H9 (cell line): ENCODE measurements around the gene DDX25. TPM values are rescaled to one million over a fixed set of nuclear protein-coding genes. Genes with fewer than 3 reads are reported as not detected.

Experiments used
- DNase-seq: peaks from one replicate; pipeline ENCODE4 v3.0.0-alpha.2; 2017
- H2AFZ ChIP-seq: one replicate; pipeline ENCODE4 v1.6.1; 2013; ENCODE audit warnings: mild to moderate bottlenecking, low read length, control low read depth, moderate library complexity
- H2AK5ac ChIP-seq: 2 replicates; pipeline ENCODE4 v1.6.1; 2013; ENCODE audit warnings: low read length, control low read depth, mixed read lengths; ENCODE audit not compliant: insufficient read length
- H2BK120ac ChIP-seq: one replicate; pipeline ENCODE4 v1.6.1; 2013; ENCODE audit warnings: low read depth, mild to moderate bottlenecking, low read length, control low read depth, inconsistent platforms; ENCODE audit not compliant: poor library complexity, severe bottlenecking
- H2BK12ac ChIP-seq: 2 replicates; pipeline ENCODE4 v1.6.1; 2013; ENCODE audit warnings: low read length, control low read depth, mixed read lengths, low read depth; ENCODE audit not compliant: insufficient read length
- H2BK15ac ChIP-seq: 2 replicates; pipeline ENCODE4 v1.6.1; 2013; ENCODE audit warnings: low read depth, low read length, control low read depth
- H2BK20ac ChIP-seq: one replicate; pipeline ENCODE4 v1.6.1; 2013; ENCODE audit warnings: low read depth, mild to moderate bottlenecking, low read length, control low read depth, inconsistent platforms; ENCODE audit not compliant: poor library complexity, severe bottlenecking
- H2BK5ac ChIP-seq: 2 replicates; pipeline ENCODE4 v1.6.1; 2013; ENCODE audit warnings: low read length, control low read depth, mixed read lengths; ENCODE audit not compliant: insufficient read length
- H3K14ac ChIP-seq: 2 replicates; pipeline ENCODE4 v1.6.1; 2013; ENCODE audit warnings: low read length, control low read depth; ENCODE audit not compliant: insufficient read depth
- H3K18ac ChIP-seq: 2 replicates; pipeline ENCODE4 v1.6.1; 2013; ENCODE audit warnings: low read depth, mild to moderate bottlenecking, mixed read lengths, low read length, control low read depth; ENCODE audit not compliant: insufficient read length
- H3K23ac ChIP-seq: 2 replicates; pipeline ENCODE4 v1.6.1; 2013; ENCODE audit warnings: low read length, control low read depth, mixed read lengths, low read depth; ENCODE audit not compliant: insufficient read length
- H3K23me2 ChIP-seq: 2 replicates; pipeline ENCODE4 v1.6.1; 2013; ENCODE audit warnings: low read depth, mild to moderate bottlenecking, mixed read lengths, low read length, control low read depth; ENCODE audit not compliant: insufficient read length, poor library complexity, severe bottlenecking
- H3K27ac ChIP-seq: 2 replicates; pipeline ENCODE4 v1.5.1; 2013; ENCODE audit warnings: low read length, control low read depth, mixed read lengths, low read depth; ENCODE audit not compliant: insufficient read length
- H3K27me3 ChIP-seq: 2 replicates; pipeline ENCODE4 v1.6.1; 2013; ENCODE audit warnings: low read length, control low read depth, inconsistent platforms; ENCODE audit not compliant: insufficient read depth
- H3K4ac ChIP-seq: 2 replicates; pipeline ENCODE4 v1.6.1; 2013; ENCODE audit warnings: low read depth, mild to moderate bottlenecking, control low read depth, inconsistent platforms, low read length, moderate library complexity
- H3K4me1 ChIP-seq: 2 replicates; pipeline ENCODE4 v1.6.1; 2013; ENCODE audit warnings: low read length, control low read depth, inconsistent platforms; ENCODE audit not compliant: insufficient read depth
- H3K4me2 ChIP-seq: 2 replicates; pipeline ENCODE4 v1.6.1; 2013; ENCODE audit warnings: low read length, control low read depth, mixed read lengths; ENCODE audit not compliant: insufficient read length, insufficient read depth
- H3K56ac ChIP-seq: 2 replicates; pipeline ENCODE4 v1.6.1; 2013; ENCODE audit warnings: low read depth, mild to moderate bottlenecking, mixed read lengths, low read length, control low read depth; ENCODE audit not compliant: insufficient read length
- H3K79me1 ChIP-seq: 2 replicates; pipeline ENCODE4 v1.6.1; 2013; ENCODE audit warnings: low read depth, mild to moderate bottlenecking, moderate library complexity, low read length, control low read depth, inconsistent platforms; ENCODE audit not compliant: insufficient read depth, poor library complexity, severe bottlenecking
- H3K79me2 ChIP-seq: 2 replicates; pipeline ENCODE4 v1.6.1; 2013; ENCODE audit warnings: low read length, control low read depth, inconsistent platforms; ENCODE audit not compliant: insufficient read depth
- H3K9ac ChIP-seq: 2 replicates; pipeline ENCODE4 v1.6.1; 2013; ENCODE audit warnings: low read length, control low read depth, mixed read lengths; ENCODE audit not compliant: insufficient read length; ENCODE audit errors: extremely low read depth
- H3K9me3 ChIP-seq: one replicate; pipeline ENCODE4 v1.6.1; 2013; ENCODE audit warnings: low read depth, low read length, inconsistent platforms; ENCODE audit not compliant: control insufficient read depth
- H3T11ph ChIP-seq: one replicate; pipeline ENCODE4 v1.6.1; 2013; ENCODE audit warnings: mild to moderate bottlenecking, low read length, control low read depth, inconsistent platforms
- H4K20me1 ChIP-seq: one replicate; pipeline ENCODE4 v1.6.1; 2013; ENCODE audit not compliant: control insufficient read depth, insufficient read length, insufficient read depth
- H4K5ac ChIP-seq: 2 replicates; pipeline ENCODE4 v1.6.1; 2013; ENCODE audit warnings: low read depth, mild to moderate bottlenecking, mixed read lengths, low read length, control low read depth; ENCODE audit not compliant: insufficient read length
- H4K8ac ChIP-seq: replicated peaks from 2 replicates; pipeline ENCODE4 v1.6.1; 2013; ENCODE audit warnings: low read length, control low read depth, mixed read lengths, low read depth; ENCODE audit not compliant: insufficient read length
- H4K91ac ChIP-seq: 2 replicates; pipeline ENCODE4 v1.6.1; 2013; ENCODE audit warnings: low read depth, mild to moderate bottlenecking, moderate library complexity, mixed read lengths, low read length, control low read depth; ENCODE audit not compliant: insufficient read length
- H3K27ac Mint-ChIP-seq, 3 experiments: 2 replicates in 2 of 3; 3 replicates in 1 of 3; pipeline ENCODE4 v1.8.0; 2020 to 2021; ENCODE audit warnings: mixed read lengths in 3 of 3, mild to moderate bottlenecking in 1 of 3, moderate library complexity in 1 of 3
- H3K27me3 Mint-ChIP-seq: 2 replicates; pipeline ENCODE4 v1.8.0; 2021; ENCODE audit warnings: low read depth, mild to moderate bottlenecking, moderate library complexity, mixed read lengths
- H3K36me3 Mint-ChIP-seq, 3 experiments: 2 replicates in 2 of 3; 3 replicates in 1 of 3; pipeline ENCODE4 v1.8.0; 2020 to 2021; ENCODE audit warnings: low read depth in 3 of 3, mixed read lengths in 3 of 3; ENCODE audit not compliant: insufficient read depth in 1 of 3
- H3K4me1 Mint-ChIP-seq, 2 experiments: 2 replicates each; pipeline ENCODE4 v1.8.0; 2020; ENCODE audit warnings: mixed read lengths in 2 of 2
- H3K4me3 Mint-ChIP-seq, 2 experiments: 2 replicates in 1 of 2; 3 replicates in 1 of 2; pipeline ENCODE4 v1.8.0; 2020 to 2021; ENCODE audit warnings: mild to moderate bottlenecking in 2 of 2, mixed read lengths in 2 of 2, moderate library complexity in 1 of 2
- H3K9me3 Mint-ChIP-seq, 2 experiments: 2 replicates in 1 of 2; 3 replicates in 1 of 2; pipeline ENCODE4 v1.8.0; 2020; ENCODE audit warnings: mild to moderate bottlenecking in 2 of 2, mixed read lengths in 2 of 2, moderate library complexity in 1 of 2
- CTCF ChIP-seq: fragments of 200-600 bp; sonication (generic); conservative IDR thresholded peaks from 3 replicates; pipeline ENCODE4 v1.8.0; 2021; ENCODE audit warnings: antibody characterized with exemption, mild to moderate bottlenecking
- WGBS: extraction: QIAGEN DNeasy Blood & Tissue Kit; methylation state at CpG from one replicate; pipeline ENCODE4 v1.1.7; 2013; ENCODE audit warnings: missing lambda C conversion rate, low lambda C conversion rate, mixed read lengths; ENCODE audit not compliant: insufficient read length; ENCODE audit errors: extremely low coverage; 5-methylcytosine and 5-hydroxymethylcytosine counted together
- total RNA-seq: library from RNA; stranded (reverse); gene quantifications from 2 replicates; pipeline ENCODE4 v1.2.1, GENCODE V29; 2021

The DDX25 gene
- total RNA-seq, 1 experiment from 2014 or later, result 6.9 TPM

- Mint-ChIP-seq H3K36me3 (no peaks in the 10 kb centered on the region; a peak in 1 of 7 replicates), H3K27me3 (no peaks in the 10 kb centered on the region; the same call in 1 of the 2 replicates), H3K27ac (no peak within 1 kb of the TSS), H3K4me3 (no peak within 1 kb of the TSS), H3K4me1 (peaks cover 14 to 21% of the 10 kb centered on the region in 2 experiments), H3K9me3 (no peaks in the 10 kb centered on the region)
- Histone ChIP-seq H3K79me2 (no peaks in the 10 kb centered on the region), H3K27ac (no peak within 1 kb of the TSS), H3K14ac (no peak within 1 kb of the TSS), H4K8ac (no peak within 1 kb of the TSS), H2AK5ac (no peak within 1 kb of the TSS), H3T11ph (no peak within 1 kb of the TSS), H2BK20ac (no peak within 1 kb of the TSS), H2BK5ac (no peak within 1 kb of the TSS), H2BK120ac (no peak within 1 kb of the TSS), H4K20me1 (no peaks in the 10 kb centered on the region), H2BK12ac (no peak within 1 kb of the TSS), H3K18ac (no peak within 1 kb of the TSS), H2BK15ac (no peak within 1 kb of the TSS), H3K23ac (no peak within 1 kb of the TSS), H2AFZ (no peak within 1 kb of the TSS), H3K56ac (no peak within 1 kb of the TSS), H3K9me3 (no peaks in the 10 kb centered on the region), H4K5ac (no peak within 1 kb of the TSS), H3K27me3 (no peaks in the 10 kb centered on the region), H3K9ac (no peak within 1 kb of the TSS), H3K23me2 (no peaks in the 10 kb centered on the region), H3K4me2 (no peak within 1 kb of the TSS), H3K4me1 (peaks cover 3% of the 10 kb centered on the region; the same call in 1 of the 2 replicates), H3K4ac (no peak within 1 kb of the TSS), H3K79me1 (no peaks in the 10 kb centered on the region), H4K91ac (no peak within 1 kb of the TSS)
- WGBS, result no CpG with 5 or more reads among the region's 8 CpGs
- no peak for TF ChIP-seq CTCF
- no peak for DNase-seq
These were observed 41.7 kb downstream of the DDX25 start, which contains the start of gene VSIG10L2 for GRCh38 chr11:125945797-125946520. Gene VSIG10L2, plus strand, starts transcription at chr11:125946044. Its CDS starts 12 bp downstream, at chr11:125946056.
